Measurements from ENCODE around the gene OR2G3.

Gene OR2G3

DNA sequence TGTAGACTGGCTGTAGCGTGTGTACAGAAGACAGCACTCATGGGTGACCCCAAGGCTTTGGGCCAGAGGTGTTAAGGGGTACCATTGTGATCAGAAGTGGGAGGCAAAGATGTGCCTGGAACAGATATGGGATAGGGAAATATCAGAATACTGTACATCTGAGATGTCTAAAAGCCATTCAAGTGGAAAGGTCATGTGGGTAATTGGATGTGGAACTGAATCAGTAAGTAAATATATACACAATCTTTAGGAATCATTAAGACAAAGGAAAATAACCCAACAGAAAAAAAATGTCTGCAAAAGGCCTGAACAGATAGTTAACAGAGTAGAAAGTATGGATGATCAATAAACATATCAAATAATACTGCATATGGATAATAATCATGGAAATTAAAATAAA, 47.7 kb downstream of the OR2G3 start:
- POLR2A ChIA-PET, result no interaction called here
- no peak for DNase-seq (ENCODE audit: low read depth, low spot score)
- no peak for TF ChIP-seq CTCF (IDR thresholded peaks at IDR 0.05; ENCODE audit: insufficient read depth, low read length, missing control alignments)
- CTCF ChIA-PET, result no interaction called here
- no peak overlapping the region for H3K4me3 ChIP-seq (ENCODE audit: low read depth, low read length)
